HG03159 (cell line): ENCODE measurements around the gene ARHGAP15.

Experiments used
- ATAC-seq: cut with Tn5 transposase; IDR thresholded peaks from one replicate; pipeline ENCODE4 v1.9.1; 2021; ENCODE audit warnings: mild to moderate bottlenecking, moderate library complexity; ENCODE audit not compliant: unreplicated experiment

Gene ARHGAP15

GRCh38 chr2:143258126-143258892, 129.1 kb downstream of the ARHGAP15 start:
- ATAC-seq = no peak

GRCh38 chr2:143259368-143259958, 130.2 kb downstream of the ARHGAP15 start:
- peak; percentile 45 for ATAC-seq

- peak; percentile 69 for ATAC-seq
These were observed 132.8 kb downstream of the ARHGAP15 start for GRCh38 chr2:143261986-143262385.

DNA sequence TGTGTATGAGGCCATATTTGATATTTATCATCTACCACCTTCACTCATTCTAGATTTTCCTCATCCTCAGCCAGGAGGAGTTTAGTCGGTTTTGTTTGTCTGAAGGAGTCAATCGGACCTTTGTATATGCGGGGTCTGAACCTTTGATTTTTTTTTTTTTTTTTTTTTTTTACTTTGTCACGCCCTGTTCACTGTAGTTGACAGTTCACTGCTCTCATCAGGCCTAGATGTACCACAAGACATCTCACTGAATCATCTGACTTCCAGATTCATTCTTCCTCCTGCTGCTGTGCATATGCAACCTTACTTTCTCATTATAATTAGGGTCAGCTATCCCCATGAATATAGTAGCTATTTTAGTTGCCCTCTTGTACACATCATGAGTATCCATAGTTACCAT, 133.2 kb downstream of the ARHGAP15 start:
- ATAC-seq = peak; percentile 17

DNA sequence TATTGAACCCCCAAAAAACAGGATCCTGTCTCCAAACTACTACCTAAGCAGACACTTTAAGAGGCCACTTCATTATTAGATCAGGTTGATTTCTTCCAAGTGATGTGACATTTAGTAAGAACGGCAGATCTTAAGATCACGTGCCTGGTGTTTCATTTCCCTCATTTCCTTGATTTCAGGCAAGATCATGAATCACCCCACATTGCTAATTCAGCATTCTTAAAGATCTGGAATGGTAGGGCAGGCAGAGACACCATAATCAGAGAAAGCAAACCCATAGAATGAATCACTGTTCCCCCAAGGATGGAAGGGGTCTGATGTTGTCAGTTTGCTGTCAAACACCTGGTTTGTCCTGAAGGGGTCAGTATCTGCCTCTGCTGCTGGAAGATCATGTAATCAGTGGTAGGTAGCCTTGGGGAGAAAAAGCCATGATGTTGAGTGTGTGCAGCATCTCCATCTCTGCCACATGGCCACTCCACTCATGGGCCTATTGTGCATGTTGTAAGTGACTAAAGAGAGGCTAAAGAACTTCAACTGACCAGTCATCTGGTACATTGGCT, 133.9 kb downstream of the ARHGAP15 start:
- ATAC-seq = no peak

- no peak for ATAC-seq
These were observed 135.6 kb downstream of the ARHGAP15 start for GRCh38 chr2:143264851-143265250.

DNA sequence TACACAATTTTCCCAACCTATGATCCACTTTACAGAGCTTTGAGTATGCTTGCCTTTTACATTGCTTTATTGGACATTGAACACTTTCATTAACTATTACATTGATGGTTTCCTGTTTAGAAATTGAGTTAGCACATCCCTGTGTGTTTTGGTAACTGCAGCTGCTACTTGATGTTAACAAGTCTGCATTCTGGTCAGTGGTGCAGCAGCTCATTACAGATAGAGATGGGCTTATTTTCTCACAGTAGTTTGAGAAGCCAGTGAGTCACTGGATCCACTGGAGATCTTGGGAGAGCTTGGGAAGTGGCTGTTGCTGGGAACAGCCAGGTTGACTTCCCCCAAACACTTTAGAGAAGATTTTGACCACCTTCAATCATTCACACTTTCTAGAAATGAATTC, 150.5 kb downstream of the ARHGAP15 start:
- ATAC-seq = no peak

DNA sequence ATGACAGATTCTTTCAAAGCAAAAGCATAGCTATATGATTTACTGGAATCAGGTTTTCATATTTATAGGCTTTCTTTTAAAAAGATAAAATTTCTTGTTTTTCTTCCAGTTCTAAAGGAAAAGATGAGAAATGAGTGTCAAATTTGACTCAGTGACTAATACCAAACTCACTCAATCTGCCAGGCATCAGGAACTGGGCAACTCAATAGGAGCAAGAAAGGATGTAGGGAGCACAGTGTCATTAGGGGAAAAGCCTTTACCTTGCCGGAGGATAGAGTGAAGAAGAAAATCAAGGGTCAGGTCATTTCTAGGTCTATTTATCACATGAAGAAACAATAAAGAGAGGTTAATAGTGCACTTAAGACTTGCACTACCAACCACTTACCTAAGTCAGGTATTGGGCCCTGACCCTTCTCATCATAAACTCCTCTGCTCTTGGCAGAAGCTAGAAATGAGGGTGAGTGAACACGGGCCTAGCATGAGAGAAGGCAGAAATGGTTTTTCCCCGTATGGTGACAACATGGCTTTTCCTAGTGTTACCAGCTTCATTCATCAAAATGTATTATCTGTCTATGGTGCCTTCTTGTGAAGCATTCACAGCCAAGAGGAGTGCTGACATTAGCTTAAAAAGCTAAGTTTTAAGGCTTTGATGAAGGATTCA, 151.0 kb downstream of the ARHGAP15 start:
- ATAC-seq = no peak

GRCh38 chr2:143282684-143283083, 153.5 kb downstream of the ARHGAP15 start:
- no peak for ATAC-seq

- ATAC-seq = peak; percentile 70
These were observed 155.0 kb downstream of the ARHGAP15 start for GRCh38 chr2:143284087-143284675.

GRCh38 chr2:143289025-143289424, 159.8 kb downstream of the ARHGAP15 start:
- no peak for ATAC-seq

- no peak for ATAC-seq
These were observed 161.0 kb downstream of the ARHGAP15 start for GRCh38 chr2:143290221-143290620.

DNA sequence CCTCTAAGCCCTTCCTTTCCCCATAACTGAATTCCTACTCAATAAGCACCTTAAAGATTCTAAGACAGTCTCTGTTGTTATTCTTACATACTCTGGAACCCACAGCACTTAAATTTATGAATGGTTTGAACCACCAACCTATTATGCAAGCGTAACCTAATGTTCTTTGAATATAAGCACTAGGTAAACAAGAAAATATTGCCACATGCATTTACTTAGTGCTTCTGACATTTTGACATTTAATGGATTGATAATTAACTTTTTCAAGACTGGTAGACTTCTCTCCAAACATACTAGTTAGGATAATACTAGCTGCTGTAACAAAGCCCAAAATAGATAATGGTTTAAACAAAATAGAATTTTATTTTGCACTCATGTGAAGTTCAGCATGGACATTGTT, 164.8 kb downstream of the ARHGAP15 start:
- ATAC-seq = no peak

DNA sequence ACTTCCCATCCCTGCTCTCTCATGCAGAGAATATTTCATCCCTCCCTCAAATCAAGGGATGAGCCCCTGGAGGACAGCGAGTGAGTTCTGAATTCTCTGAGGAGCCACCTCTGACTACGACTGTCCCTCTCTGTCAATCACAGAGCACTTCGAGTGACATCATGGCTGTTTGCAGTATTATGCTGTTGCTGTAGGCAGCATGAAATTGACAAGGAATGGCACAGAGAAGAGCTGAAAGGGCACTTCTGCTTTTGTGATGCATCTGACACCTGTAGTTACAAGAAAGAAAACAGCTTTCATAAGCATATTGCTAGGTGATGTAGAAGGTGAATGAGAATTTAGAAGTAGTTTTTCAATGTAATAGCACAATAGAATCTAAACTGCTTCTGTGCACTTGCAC, 166.9 kb downstream of the ARHGAP15 start:
- ATAC-seq = peak; percentile 77

GRCh38 chr2:143297182-143297581, 168.0 kb downstream of the ARHGAP15 start:
- ATAC-seq = no peak

- ATAC-seq = no peak
These were observed 171.3 kb downstream of the ARHGAP15 start for GRCh38 chr2:143300536-143300935.

DNA sequence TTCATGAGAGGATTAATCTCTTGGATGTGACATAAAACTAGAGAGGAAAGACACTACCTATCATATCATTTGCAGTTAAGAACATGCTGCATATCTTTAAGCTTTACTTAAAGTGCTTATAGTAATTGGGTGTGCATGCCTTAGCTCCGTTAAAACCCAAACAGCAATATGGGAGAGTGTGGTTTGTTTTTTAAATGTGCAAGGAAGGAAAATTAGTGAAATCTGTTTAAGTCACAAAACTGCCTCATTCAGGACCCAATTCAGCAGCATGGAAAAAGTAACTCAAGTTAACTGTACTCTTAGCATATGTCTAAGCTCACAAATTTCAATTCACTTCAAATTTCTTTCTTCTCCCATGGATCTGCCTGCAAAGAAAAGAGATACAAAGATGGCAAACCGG, 182.2 kb downstream of the ARHGAP15 start:
- ATAC-seq = no peak

- no peak for ATAC-seq
These were observed 183.2 kb downstream of the ARHGAP15 start for GRCh38 chr2:143312441-143312840.

DNA sequence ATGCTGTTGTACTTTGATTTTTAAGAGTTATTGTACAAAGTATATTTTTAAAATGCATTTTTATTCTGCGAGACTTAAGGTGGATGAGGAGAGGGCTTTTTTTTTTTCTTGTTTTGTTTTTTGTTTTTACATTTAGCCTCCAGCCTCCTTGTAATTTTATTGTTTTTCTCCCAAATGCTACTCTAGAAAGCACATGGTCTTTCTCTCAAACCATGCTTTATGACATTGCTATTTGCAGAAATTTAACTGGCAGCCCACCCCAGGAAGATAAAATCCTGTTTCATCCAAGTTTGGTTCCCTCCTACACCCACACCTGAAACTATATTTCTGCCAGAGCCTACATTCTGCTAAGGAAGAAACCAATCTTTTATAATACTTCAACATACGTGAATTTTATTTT, 184.6 kb downstream of the ARHGAP15 start:
- ATAC-seq = no peak

DNA sequence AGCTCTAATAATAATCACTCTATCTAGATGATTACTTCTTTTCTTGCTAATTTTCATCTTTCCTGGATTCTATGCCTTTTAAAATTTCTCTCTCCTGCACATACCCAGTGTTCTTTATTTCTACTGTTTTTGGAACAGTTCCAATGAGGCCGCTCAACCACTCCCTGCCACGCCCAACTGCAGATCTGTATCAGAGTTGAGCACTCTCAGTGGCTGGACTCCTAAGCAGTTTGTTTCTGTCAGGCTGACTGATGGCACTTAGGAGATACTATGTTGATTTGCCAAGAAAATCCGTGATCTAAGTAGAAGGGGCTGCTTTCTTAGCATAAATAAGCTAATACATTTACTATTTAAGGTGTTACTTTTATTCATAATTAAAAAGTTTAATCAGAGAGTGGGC, 192.8 kb downstream of the ARHGAP15 start:
- ATAC-seq = no peak

- no peak for ATAC-seq
These were observed 200.1 kb downstream of the ARHGAP15 start for GRCh38 chr2:143329288-143329687.
